GM23338 (cell line): ENCODE data around the gene ADGRF1.

Experiments
- CREB1 ChIP-seq: fragments of 250-450 bp; sonication (Bioruptor Pico); IDR thresholded peaks from 2 replicates; pipeline ENCODE4 v1.5.0; 2020; ENCODE audit warnings: low read depth, mild to moderate bottlenecking, moderate library complexity
- CTCF ChIP-seq, 2 experiments: fragments of 200-600 bp in 1 of 2; sonication (generic) in 1 of 2; conservative IDR thresholded peaks; 2 replicates each; pipeline versions ENCODE4 v1.5.1 to v1.6.1; 2016 to 2017; ENCODE audit warnings: antibody characterized with exemption in 2 of 2, low read depth in 2 of 2, mild to moderate bottlenecking in 2 of 2, moderate library complexity in 1 of 2
- EZH2 ChIP-seq: fragments of 200-600 bp; sonication (generic); IDR thresholded peaks from one replicate; pipeline ENCODE4 v1.8.0; 2017; ENCODE audit warnings: antibody characterized with exemption, mild to moderate bottlenecking, low read depth; ENCODE audit not compliant: unreplicated experiment
- POLR2AphosphoS5 ChIP-seq: IDR thresholded peaks from 2 replicates; pipeline ENCODE4 v1.6.1; 2016; ENCODE audit warnings: antibody characterized with exemption, low read depth
- REST ChIP-seq: IDR thresholded peaks from one replicate; pipeline ENCODE4 v1.6.1; 2018; ENCODE audit warnings: antibody characterized with exemption; ENCODE audit not compliant: unreplicated experiment
- ZNF462 ChIP-seq: fragments of 250-450 bp; sonication (Bioruptor Pico); IDR thresholded peaks from 2 replicates; pipeline ENCODE4 v1.5.0; 2020; ENCODE audit warnings: mild to moderate bottlenecking, moderate library complexity

GRCh38 chr6:47061309-47062300 lies 19.5 kb upstream of the ADGRF1 start:
- no peak for TF ChIP-seq CTCF (conservative IDR thresholded peaks at IDR 0.05; ENCODE audit: low read depth in 2 of 2)
- no peak for TF ChIP-seq CREB1 (CRISPR knock-in tag)
- TF ChIP-seq ZNF462 (CRISPR knock-in tag) = no peak
- TF ChIP-seq POLR2AphosphoS5 = no peak
- TF ChIP-seq REST = no peak
- no peak for TF ChIP-seq EZH2
